Liver (tissue), 3 donors: ENCODE results near the gene GABBR2.
A peak's percentile ranks its signal among the peaks of the same experiment; 100 is the strongest.

Experiments
- GABPA ChIP-seq, 2 donors: IDR thresholded peaks in 1 of 2; conservative IDR thresholded peaks in 1 of 2; 2 replicates each; pipeline ENCODE4 v1.6.1; 2016; ENCODE audit warnings: antibody characterized with exemption in 2 of 2, mild to moderate bottlenecking in 1 of 2, moderate library complexity in 1 of 2
- SP1 ChIP-seq: IDR thresholded peaks from 2 replicates; pipeline ENCODE4 v1.6.1; 2018; ENCODE audit warnings: antibody characterized with exemption, mild to moderate bottlenecking
- TAF1 ChIP-seq: conservative IDR thresholded peaks from 2 replicates; pipeline ENCODE4 v1.6.1; 2016; ENCODE audit warnings: antibody characterized with exemption, mild to moderate bottlenecking
- TF ChIP-seq, protein P1 (sequence below): fragments of 150-350 bp; IDR thresholded peaks from 2 replicates; pipeline ENCODE4 v1.5.1; 2017; ENCODE audit warnings: improper control_type of control experiment, low read depth, low read length; ENCODE audit not compliant: missing input control
- donor health status: healthy.
- donor health status: healthy.

GRCh38 chr9:98263482-98264357, 445.0 kb downstream of the GABBR2 start:
- TF ChIP-seq, protein P1, sequence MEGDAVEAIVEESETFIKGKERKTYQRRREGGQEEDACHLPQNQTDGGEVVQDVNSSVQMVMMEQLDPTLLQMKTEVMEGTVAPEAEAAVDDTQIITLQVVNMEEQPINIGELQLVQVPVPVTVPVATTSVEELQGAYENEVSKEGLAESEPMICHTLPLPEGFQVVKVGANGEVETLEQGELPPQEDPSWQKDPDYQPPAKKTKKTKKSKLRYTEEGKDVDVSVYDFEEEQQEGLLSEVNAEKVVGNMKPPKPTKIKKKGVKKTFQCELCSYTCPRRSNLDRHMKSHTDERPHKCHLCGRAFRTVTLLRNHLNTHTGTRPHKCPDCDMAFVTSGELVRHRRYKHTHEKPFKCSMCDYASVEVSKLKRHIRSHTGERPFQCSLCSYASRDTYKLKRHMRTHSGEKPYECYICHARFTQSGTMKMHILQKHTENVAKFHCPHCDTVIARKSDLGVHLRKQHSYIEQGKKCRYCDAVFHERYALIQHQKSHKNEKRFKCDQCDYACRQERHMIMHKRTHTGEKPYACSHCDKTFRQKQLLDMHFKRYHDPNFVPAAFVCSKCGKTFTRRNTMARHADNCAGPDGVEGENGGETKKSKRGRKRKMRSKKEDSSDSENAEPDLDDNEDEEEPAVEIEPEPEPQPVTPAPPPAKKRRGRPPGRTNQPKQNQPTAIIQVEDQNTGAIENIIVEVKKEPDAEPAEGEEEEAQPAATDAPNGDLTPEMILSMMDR: peak; percentile 93
- TF ChIP-seq TAF1 (no peak), GABPA (IDR thresholded peaks at IDR 0.05 in 1 of 2, conservative IDR thresholded peaks at IDR 0.05 in 1 of 2) (no peak), SP1 (no peak)
